Measurements from ENCODE around the gene TTLL11.

GRCh38 chr9:121943463-121943862 is 149.6 kb downstream of the TTLL11 start:
- TF ChIP-seq CTCF (optimal IDR thresholded peaks at IDR 0.05 in 1 of 3, IDR thresholded peaks at IDR 0.05 in 1 of 3, conservative IDR thresholded peaks at IDR 0.05 in 1 of 3; ENCODE audit: extremely low read depth in 1 of 3, insufficient read depth in 2 of 3, low read length in 3 of 3) (no peak), EZH2 (IDR thresholded peaks at IDR 0.05; ENCODE audit: low read length) (no peak)

Measured in keratinocyte (primary cell).